ENCODE results near the gene GAS2L3. TPM values are rescaled to one million over a fixed set of nuclear protein-coding genes. Genes with fewer than 3 reads are reported as not detected.

GAS2L3 gene
- total RNA-seq (ENCODE audit: low replicate concordance): 4.6 and 7.6 TPM in 2 replicates

DNA sequence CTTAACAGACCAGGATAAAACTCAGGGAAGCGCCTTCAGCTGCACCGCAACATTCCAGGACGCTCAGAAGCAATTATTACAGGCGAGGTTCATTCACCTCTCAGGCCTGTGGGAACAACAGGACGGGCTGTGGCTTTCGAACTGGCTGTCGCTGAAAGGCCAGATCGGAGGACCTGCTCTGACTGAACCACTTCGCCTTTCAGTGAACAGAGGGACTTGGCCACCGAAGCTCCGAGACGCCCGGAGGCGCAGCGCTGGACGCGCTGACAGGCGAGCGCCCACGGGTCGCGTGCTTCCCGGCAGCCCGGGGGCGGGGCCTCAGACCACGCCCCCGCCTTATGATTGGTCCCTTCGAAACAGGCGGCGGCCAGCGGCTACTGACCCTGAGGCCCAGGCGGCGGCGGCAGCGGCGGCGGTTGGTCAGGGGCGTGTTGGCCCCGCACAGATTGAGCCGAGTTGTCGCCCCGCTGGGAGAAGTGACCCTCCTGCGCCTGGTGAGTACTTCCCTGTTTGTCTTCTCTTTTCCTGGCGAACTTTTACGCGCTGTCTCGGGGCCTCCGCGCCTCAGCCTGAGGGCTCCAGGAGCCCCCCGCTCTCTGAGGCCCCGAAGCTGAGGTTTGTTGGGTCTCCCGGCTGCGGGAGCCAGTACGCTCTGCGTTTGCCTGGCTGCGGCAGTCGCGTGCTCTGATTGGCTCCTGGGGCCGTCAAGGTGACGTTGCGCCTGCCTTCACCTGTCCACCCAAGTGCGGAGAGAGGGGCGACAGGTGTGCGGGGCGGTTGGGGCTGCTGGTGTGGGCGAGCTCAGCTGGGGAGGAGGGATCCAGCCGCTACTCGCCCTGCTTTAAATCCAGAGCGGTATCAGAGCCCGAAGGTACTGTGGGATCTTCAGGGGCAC, at the start of gene GAS2L3:
TSS of gene GAS2L3 (plus strand) at position 393 of the 895 bp plus-strand sequence. CDS start 21,221 bp downstream, outside the sequence.

Other genes starting within 250 kb of the GAS2L3 start
- gene SLC17A8, start 216.6 kb upstream of the GAS2L3 start, total RNA-seq (ENCODE audit: low replicate concordance): not detected in 2 replicates
- gene NR1H4, start 99.8 kb upstream of the GAS2L3 start, total RNA-seq (ENCODE audit: low replicate concordance): not detected in 2 replicates
- 0.08 and 0.12 TPM in 2 replicates for gene ANO4, start 221.1 kb downstream of the GAS2L3 start, total RNA-seq (ENCODE audit: low replicate concordance)